HFF-Myc (cell line): ENCODE measurements around the gene PON3.

Source experiments
- DNase-seq: peaks from one replicate; pipeline ENCODE4 v3.0.0-alpha.2; 2011; ENCODE audit warnings: low read depth; ENCODE audit errors: extremely low read depth
- H3K4me3 ChIP-seq: replicated peaks from 2 replicates; pipeline ENCODE4 v1.5.1; 2011; ENCODE audit warnings: low read depth, mild to moderate bottlenecking, control low read depth, low read length
- TF ChIP-seq, protein P1 (sequence below): IDR thresholded peaks from 2 replicates; pipeline ENCODE4 v1.5.1; 2012; ENCODE audit warnings: mild to moderate bottlenecking, low read depth, low read length, control low read depth; ENCODE audit errors: missing control alignments

The PON3 gene

DNA sequence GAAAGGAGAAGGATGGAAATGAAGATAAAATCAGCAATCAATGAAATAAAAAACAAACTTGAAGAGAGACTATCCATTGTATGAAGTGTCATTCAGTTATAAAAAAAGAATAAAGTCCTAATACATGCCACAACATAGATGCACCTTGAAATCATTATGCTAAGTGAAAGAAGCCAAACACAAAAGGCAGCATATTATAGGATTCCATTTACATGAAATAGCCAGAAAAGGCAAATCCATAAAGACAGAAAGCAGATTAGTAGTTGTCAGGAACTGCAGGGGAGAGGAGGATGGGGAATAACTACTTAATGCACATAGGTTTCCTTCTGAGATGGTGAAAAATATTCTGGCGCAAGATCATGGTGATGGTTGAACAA lies 65.2 kb downstream of the PON3 start:
- TF ChIP-seq, protein P1, sequence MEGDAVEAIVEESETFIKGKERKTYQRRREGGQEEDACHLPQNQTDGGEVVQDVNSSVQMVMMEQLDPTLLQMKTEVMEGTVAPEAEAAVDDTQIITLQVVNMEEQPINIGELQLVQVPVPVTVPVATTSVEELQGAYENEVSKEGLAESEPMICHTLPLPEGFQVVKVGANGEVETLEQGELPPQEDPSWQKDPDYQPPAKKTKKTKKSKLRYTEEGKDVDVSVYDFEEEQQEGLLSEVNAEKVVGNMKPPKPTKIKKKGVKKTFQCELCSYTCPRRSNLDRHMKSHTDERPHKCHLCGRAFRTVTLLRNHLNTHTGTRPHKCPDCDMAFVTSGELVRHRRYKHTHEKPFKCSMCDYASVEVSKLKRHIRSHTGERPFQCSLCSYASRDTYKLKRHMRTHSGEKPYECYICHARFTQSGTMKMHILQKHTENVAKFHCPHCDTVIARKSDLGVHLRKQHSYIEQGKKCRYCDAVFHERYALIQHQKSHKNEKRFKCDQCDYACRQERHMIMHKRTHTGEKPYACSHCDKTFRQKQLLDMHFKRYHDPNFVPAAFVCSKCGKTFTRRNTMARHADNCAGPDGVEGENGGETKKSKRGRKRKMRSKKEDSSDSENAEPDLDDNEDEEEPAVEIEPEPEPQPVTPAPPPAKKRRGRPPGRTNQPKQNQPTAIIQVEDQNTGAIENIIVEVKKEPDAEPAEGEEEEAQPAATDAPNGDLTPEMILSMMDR, result no peak
- DNase-seq, result no peak
- no peak overlapping the region for H3K4me3 ChIP-seq

DNA sequence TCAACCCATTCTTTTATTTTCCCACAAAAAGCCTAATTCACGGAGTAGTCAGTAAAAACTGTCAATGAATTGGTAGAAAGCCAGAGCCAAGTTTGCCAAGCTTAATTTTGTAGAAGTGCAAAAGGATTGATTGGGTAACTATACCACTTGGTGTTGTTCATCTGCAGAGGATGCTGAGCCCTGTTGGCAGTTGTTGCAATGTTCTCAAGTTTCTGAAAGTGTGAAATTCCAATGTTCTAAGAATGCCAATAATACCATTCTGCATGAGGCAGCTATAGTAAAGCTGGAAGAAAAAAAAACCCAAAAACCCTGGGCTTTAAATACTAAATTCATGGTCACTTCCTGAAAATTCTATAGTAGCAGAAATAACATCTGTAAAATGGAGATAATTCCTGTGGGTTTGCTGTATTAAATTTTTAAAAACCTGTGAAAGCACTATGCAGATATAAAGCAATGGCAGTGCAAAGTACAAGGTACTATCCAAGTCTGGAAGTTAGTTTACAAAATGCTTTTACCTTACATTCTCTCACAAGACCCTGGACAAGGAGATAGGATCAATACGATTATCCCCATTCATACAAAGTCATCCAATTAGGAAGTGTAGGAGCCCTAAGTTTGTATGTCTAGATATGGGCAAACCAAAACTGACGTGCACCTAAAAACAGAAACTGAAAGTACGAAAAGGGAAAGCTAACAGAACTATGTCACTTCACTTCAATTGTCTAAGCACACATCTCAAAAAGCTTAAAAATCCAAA lies 65.8 kb downstream of the PON3 start:
- TF ChIP-seq, protein P1, result no peak
- no peak overlapping the region for H3K4me3 ChIP-seq
- DNase-seq, result no peak

- TF ChIP-seq, protein P1, result no peak
- no peak overlapping the region for H3K4me3 ChIP-seq
- no peak for DNase-seq
These were observed 68.8 kb downstream of the PON3 start for GRCh38 chr7:95327356-95327755.

GRCh38 chr7:95324431-95324830 lies 71.7 kb downstream of the PON3 start, which contains the start of gene PON1:
Gene PON1 (minus strand): TSS chr7:95324532. CDS start chr7:95324475, 57 bp downstream.
- TF ChIP-seq, protein P1, result no peak
- DNase-seq, result no peak
- no peak within 1 kb of the TSS for H3K4me3 ChIP-seq

DNA sequence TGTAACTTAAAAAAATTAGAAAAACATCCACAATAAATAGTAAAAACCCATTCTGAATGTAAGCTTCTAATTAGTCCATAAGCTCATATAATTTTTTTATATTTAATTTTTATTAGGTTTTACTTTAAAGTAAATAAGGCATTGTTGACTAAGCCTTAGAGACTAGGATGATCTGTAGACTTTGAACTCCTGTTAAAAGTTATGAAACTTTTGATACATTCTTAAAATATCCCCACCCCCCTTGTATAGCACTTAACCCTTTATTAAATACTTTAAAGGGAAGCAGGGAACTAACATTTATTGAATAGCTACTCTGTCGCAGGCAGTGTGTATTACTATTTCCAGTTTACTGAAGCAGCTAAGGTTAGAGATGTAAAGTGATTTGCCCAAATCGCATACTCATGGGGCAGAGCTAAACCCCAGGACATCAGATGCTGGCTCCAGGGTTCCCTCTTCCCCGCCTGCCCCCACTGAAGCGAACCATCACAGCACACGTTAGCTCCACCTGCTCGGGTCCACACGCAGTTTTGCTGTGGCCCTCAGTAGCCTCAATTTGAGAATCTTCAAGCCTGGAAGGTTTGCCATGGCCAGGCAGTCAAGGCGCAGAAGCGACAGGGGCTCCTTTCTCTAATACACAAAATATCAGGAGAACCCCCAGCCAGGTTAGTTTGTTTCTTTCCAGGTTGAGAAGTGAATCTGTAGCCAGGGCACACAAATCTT lies 72.6 kb downstream of the PON3 start:
- TF ChIP-seq, protein P1, result no peak
- DNase-seq, result no peak
- H3K4me3 ChIP-seq, result no peak overlapping the region

GRCh38 chr7:95322854-95323253 lies 73.3 kb downstream of the PON3 start:
- no peak for DNase-seq
- no peak overlapping the region for H3K4me3 ChIP-seq
- TF ChIP-seq, protein P1, result no peak
